Erythroblast (primary cell): ENCODE measurements around the gene NFATC2IP.

Experiments
- GATA1 ChIP-seq: IDR thresholded peaks from 2 replicates; pipeline ENCODE4 v1.6.1; 2011; ENCODE audit warnings: low read depth, mild to moderate bottlenecking, control low read depth, low read length, moderate library complexity
- POLR2A ChIP-seq: IDR thresholded peaks from 2 replicates; pipeline ENCODE4 v1.6.1; 2011; ENCODE audit warnings: mild to moderate bottlenecking, low read length

DNA sequence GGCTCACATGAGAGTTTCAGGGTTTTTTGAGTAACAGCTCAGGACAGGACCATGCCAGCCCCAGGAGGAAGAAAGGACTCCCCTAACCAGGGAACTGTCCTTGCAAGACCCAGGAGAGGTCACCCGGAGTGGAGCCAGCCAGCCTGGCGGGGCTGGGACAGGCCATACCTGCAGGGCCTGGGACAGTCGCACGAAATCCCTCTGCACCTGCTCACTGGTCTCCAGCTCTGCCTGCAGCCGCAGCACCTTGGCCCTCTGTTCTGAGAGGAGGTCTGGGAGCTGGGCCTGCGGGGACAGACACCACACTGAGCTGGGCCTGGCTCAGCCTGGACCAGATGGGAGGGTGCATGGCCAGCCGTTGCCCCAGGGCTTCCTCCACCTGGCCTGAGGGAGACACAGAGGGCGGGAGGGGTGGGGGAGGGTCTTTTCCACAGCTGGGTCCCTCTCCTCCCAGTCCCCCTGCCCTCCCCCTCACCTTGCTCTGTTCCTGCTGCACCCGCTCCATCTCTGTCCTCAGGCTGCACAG, 45.4 kb upstream of the NFATC2IP start:
- TF ChIP-seq POLR2A (no peak), GATA1 (no peak)
